Mesenchymal stem cell (in vitro differentiated cells and primary cell): Measurements from ENCODE around the gene BTNL2.
A peak's percentile ranks its signal among the peaks of the same experiment; 100 is the strongest.

Source experiments
- DNase-seq: peaks from one replicate; pipeline ENCODE4 v3.0.0-alpha.2; 2013
- H2AFZ ChIP-seq: one replicate; pipeline ENCODE4 v1.6.1; 2013; ENCODE audit warnings: low read depth, mild to moderate bottlenecking, control low read depth, inconsistent platforms, low read length, moderate library complexity
- H2AK5ac ChIP-seq: 2 replicates; pipeline ENCODE4 v1.6.1; 2013; ENCODE audit warnings: low read length, moderate library complexity, mild to moderate bottlenecking, inconsistent platforms; ENCODE audit not compliant: severe bottlenecking
- H2BK120ac ChIP-seq: one replicate; pipeline ENCODE4 v1.6.1; 2013; ENCODE audit warnings: low read depth, mild to moderate bottlenecking, inconsistent platforms, low read length, moderate library complexity
- H2BK12ac ChIP-seq, 2 experiments: one replicate each; pipeline ENCODE4 v1.6.1; 2013; ENCODE audit warnings: inconsistent platforms in 2 of 2, low read length in 2 of 2, mild to moderate bottlenecking in 2 of 2, moderate library complexity in 2 of 2, control low read depth in 1 of 2
- H2BK15ac ChIP-seq: one replicate; pipeline ENCODE4 v1.6.1; 2013; ENCODE audit warnings: mild to moderate bottlenecking, low read depth, inconsistent platforms; ENCODE audit not compliant: poor library complexity, severe bottlenecking
- H2BK5ac ChIP-seq: 2 replicates; pipeline ENCODE4 v1.6.1; 2013; ENCODE audit warnings: low read depth, mild to moderate bottlenecking, low read length, control low read depth, inconsistent platforms; ENCODE audit not compliant: poor library complexity, severe bottlenecking
- H3K14ac ChIP-seq, 2 experiments: one replicate each; pipeline ENCODE4 v1.6.1; 2013; ENCODE audit warnings: inconsistent platforms in 2 of 2, low read length in 2 of 2, control low read depth in 1 of 2, mild to moderate bottlenecking in 1 of 2, moderate library complexity in 1 of 2
- H3K18ac ChIP-seq, 2 experiments: one replicate each; pipeline ENCODE4 v1.6.1; 2013; ENCODE audit warnings: inconsistent platforms in 2 of 2, low read length in 2 of 2, control low read depth in 1 of 2, low read depth in 1 of 2, mild to moderate bottlenecking in 1 of 2
- H3K23ac ChIP-seq, 2 experiments: one replicate each; pipeline ENCODE4 v1.6.1; 2013; ENCODE audit warnings: inconsistent platforms in 2 of 2, low read length in 2 of 2, mild to moderate bottlenecking in 2 of 2, moderate library complexity in 2 of 2, control low read depth in 1 of 2
- H3K27ac ChIP-seq: 2 replicates; pipeline ENCODE4 v1.5.1; 2013; ENCODE audit warnings: mild to moderate bottlenecking, moderate library complexity, low read length, control low read depth, inconsistent platforms; ENCODE audit not compliant: poor library complexity, severe bottlenecking
- H3K27me3 ChIP-seq, 2 experiments: 2 replicates each; pipeline versions ENCODE4 v1.6.1 to v1.7.0; 2013; ENCODE audit warnings: low read length in 2 of 2, mild to moderate bottlenecking in 2 of 2, moderate library complexity in 2 of 2, control low read depth in 1 of 2, inconsistent platforms in 1 of 2; ENCODE audit not compliant: control insufficient read depth in 1 of 2, insufficient read depth in 1 of 2
- H3K36me3 ChIP-seq, 2 experiments: 2 replicates each; pipeline versions ENCODE4 v1.6.1 to v1.7.0; 2013; ENCODE audit warnings: low read length in 2 of 2, control low read depth in 1 of 2, inconsistent platforms in 1 of 2, low read depth in 1 of 2, mild to moderate bottlenecking in 1 of 2; ENCODE audit not compliant: insufficient read depth in 2 of 2, control insufficient read depth in 1 of 2
- H3K4ac ChIP-seq, 2 experiments: one replicate each; pipeline ENCODE4 v1.6.1; 2013; ENCODE audit warnings: inconsistent platforms in 2 of 2, low read length in 2 of 2, mild to moderate bottlenecking in 2 of 2, moderate library complexity in 2 of 2, control low read depth in 1 of 2, low read depth in 1 of 2
- H3K4me1 ChIP-seq: 2 replicates; pipeline ENCODE4 v1.6.1; 2013; ENCODE audit warnings: low read depth, low read length, control low read depth; ENCODE audit not compliant: control insufficient read depth, insufficient read depth
- H3K4me2 ChIP-seq: 2 replicates; pipeline ENCODE4 v1.6.1; 2013; ENCODE audit warnings: low read length, mild to moderate bottlenecking, inconsistent platforms; ENCODE audit not compliant: poor library complexity, severe bottlenecking
- H3K4me3 ChIP-seq, 2 experiments: 2 replicates each; pipeline versions ENCODE4 v1.5.1 to v1.7.0; 2013; ENCODE audit warnings: low read length in 2 of 2, mild to moderate bottlenecking in 2 of 2, control low read depth in 1 of 2, low read depth in 1 of 2; ENCODE audit not compliant: insufficient read depth in 1 of 2
- H3K79me1 ChIP-seq: replicated peaks from 2 replicates; pipeline ENCODE4 v1.6.1; 2013; ENCODE audit warnings: mild to moderate bottlenecking, control low read depth, low read length, inconsistent platforms; ENCODE audit not compliant: poor library complexity, severe bottlenecking
- H3K9ac ChIP-seq: 2 replicates; pipeline ENCODE4 v1.7.0; 2013; ENCODE audit warnings: mild to moderate bottlenecking, low read length, moderate library complexity
- H3K9me3 ChIP-seq: 2 replicates; pipeline ENCODE4 v1.7.0; 2013; ENCODE audit warnings: mild to moderate bottlenecking, low read length; ENCODE audit not compliant: control insufficient read depth
- H4K8ac ChIP-seq: one replicate; pipeline ENCODE4 v1.6.1; 2013; ENCODE audit warnings: inconsistent platforms, mild to moderate bottlenecking, low read length, moderate library complexity
- H4K91ac ChIP-seq: one replicate; pipeline ENCODE4 v1.6.1; 2013; ENCODE audit warnings: mild to moderate bottlenecking, low read length, inconsistent platforms
- WGBS: methylation state at CpG from one replicate; pipeline ENCODE4 v1.1.7; 2013; ENCODE audit warnings: mixed read lengths; 5-methylcytosine and 5-hydroxymethylcytosine counted together

Gene BTNL2

DNA sequence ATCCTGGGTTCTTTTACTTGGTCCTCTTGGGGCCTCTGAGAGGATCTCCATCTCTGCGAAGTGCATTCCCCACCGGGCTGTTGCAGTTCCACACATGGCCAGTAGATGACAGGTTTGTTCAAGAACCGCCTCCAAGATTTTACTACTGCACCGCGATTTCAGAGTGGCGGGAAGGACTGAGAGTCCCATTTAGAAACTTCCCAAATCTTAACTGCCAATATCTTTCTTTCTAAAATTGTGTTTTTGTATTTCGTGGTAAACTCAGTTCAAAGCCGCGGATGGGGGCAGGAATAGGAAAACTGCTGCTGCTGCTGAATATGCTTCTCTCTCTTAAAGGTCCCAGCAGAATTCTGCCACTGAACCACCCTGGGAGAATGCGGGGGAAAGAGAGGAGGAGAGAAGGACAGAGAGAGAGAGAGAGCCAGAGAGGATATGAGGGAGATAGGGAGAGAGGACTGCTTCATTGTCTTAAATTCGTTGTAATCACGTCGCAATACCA is 8.6 kb upstream of the BTNL2 start:
- H3K23ac ChIP-seq = no peak overlapping the region
- WGBS = 3% methylated on average over 9 of the region's 13 CpGs
- H3K4me3 ChIP-seq = peak overlapping the region in 1 of 2 experiments; percentile 1
- no peaks in the 10 kb centered on the region for H3K4me1 ChIP-seq
- no peaks in the 10 kb centered on the region for H3K36me3 ChIP-seq
- no peak overlapping the region for H3K4me2 ChIP-seq
- H2BK120ac ChIP-seq = no peak overlapping the region
- DNase-seq = peak; percentile 74
- H2BK12ac ChIP-seq = no peak overlapping the region
- peak overlapping the region; percentile 50 for H3K9ac ChIP-seq
- no peaks in the 10 kb centered on the region for H3K79me1 ChIP-seq
- H3K4ac ChIP-seq = no peak overlapping the region
- no peak overlapping the region for H2AK5ac ChIP-seq
- no peak overlapping the region for H4K91ac ChIP-seq
- H3K9me3 ChIP-seq = no peaks in the 10 kb centered on the region
- H3K27ac ChIP-seq = no peak overlapping the region
- H3K18ac ChIP-seq = no peak overlapping the region
- no peak overlapping the region for H2BK5ac ChIP-seq
- H4K8ac ChIP-seq = no peak overlapping the region
- H3K14ac ChIP-seq = no peak overlapping the region
- no peak overlapping the region for H2AFZ ChIP-seq
- no peak overlapping the region for H2BK15ac ChIP-seq
- peaks cover 46 to 86% of the 10 kb centered on the region in 2 experiments for H3K27me3 ChIP-seq

DNA sequence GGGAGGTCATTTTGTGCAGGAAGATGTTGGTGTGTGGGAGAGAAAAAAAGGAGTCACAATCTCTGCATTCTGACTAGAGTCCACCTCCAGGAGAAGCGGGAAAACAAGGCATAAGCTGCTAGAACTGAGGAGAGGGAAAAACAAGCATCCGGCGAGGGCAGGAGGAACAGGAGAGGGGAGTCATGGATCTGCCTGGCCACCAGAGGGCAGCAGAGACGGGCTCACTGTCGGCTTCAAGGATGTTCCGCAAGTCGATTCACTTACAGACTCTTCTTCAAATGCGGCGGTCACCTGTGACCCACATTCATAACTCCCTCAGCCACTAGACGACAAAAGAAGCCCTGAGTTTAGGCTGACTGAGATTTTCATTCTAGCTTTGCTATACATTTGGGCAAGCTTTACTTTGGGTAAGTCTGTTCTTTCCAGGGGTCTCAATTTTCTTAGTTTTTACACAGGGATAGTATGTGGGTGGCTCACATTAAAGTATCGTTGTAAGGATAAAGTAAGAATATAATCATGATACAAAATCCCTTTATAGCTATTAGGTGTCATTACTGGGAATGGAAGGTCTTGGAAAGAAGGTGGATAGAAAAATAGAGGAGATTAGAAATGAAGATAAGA is 6.6 kb upstream of the BTNL2 start:
- 3% methylated on average over 9 of the region's 11 CpGs for WGBS
- no peak overlapping the region for H2AK5ac ChIP-seq
- H3K14ac ChIP-seq = no peak overlapping the region
- H3K23ac ChIP-seq = no peak overlapping the region
- no peak overlapping the region for H3K9ac ChIP-seq
- no peak overlapping the region for H2BK15ac ChIP-seq
- H3K79me1 ChIP-seq = no peaks in the 10 kb centered on the region
- H2AFZ ChIP-seq = no peak overlapping the region
- no peak overlapping the region for H2BK120ac ChIP-seq
- no peak overlapping the region for H3K18ac ChIP-seq
- peaks cover 37 to 74% of the 10 kb centered on the region in 2 experiments for H3K27me3 ChIP-seq
- H3K27ac ChIP-seq = no peak overlapping the region
- peak; percentile 60 for DNase-seq
- no peak overlapping the region for H2BK12ac ChIP-seq
- H2BK5ac ChIP-seq = no peak overlapping the region
- no peaks in the 10 kb centered on the region for H3K9me3 ChIP-seq
- no peaks in the 10 kb centered on the region for H3K36me3 ChIP-seq
- H3K4me3 ChIP-seq = no peak overlapping the region
- H3K4me2 ChIP-seq = no peak overlapping the region
- no peaks in the 10 kb centered on the region for H3K4me1 ChIP-seq
- H4K8ac ChIP-seq = no peak overlapping the region
- H4K91ac ChIP-seq = no peak overlapping the region
- no peak overlapping the region for H3K4ac ChIP-seq

DNA sequence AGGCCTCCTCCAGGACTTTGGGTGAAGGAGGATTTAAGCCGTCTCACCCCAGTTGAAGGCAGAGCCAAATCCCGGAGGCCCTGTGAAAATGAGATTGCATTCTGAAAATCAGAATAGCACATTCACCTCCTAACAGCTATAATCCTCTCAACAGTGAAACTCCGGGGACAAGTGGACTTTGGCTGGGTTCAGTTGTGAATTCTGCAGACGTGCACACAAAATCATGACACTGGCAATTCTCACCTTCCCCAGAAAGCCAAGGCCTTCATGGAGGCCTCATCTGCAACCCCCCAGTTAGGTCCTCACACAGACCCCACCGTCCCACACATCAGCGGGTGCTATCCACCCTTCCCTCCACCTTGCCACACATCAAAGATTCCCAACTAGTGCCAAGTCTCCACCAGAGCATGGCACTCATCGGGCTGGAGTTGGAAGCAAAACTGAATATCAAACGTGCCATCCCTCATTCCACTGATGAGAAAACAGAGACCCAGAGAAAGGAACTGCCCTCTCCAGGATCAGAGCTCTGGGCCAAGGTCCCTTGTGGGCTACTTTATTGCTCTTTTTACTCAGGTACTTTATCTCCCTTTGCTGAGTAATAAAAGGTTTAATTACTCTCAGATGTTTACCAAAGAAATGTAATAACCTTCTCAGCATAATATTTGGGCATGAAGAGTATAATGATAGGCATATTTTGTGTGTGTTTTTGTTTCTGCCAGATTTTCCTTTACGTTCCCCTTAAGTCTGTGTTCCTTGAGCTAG is 4.8 kb upstream of the BTNL2 start:
- Histone ChIP-seq H2BK15ac (no peak overlapping the region), H3K4me2 (no peak overlapping the region), H4K91ac (no peak overlapping the region), H3K4me3 (no peak overlapping the region), H3K18ac (no peak overlapping the region), H3K27ac (no peak overlapping the region), H3K79me1 (no peaks in the 10 kb centered on the region), H3K4ac (no peak overlapping the region), H4K8ac (no peak overlapping the region), H3K9me3 (no peaks in the 10 kb centered on the region), H2AFZ (peak overlapping the region; percentile 24), H2BK12ac (no peak overlapping the region), H2AK5ac (no peak overlapping the region), H3K27me3 (peaks cover 47 to 77% of the 10 kb centered on the region in 2 experiments), H3K4me1 (no peaks in the 10 kb centered on the region), H2BK5ac (no peak overlapping the region), H3K14ac (no peak overlapping the region), H3K9ac (no peak overlapping the region), H3K23ac (no peak overlapping the region), H2BK120ac (no peak overlapping the region), H3K36me3 (no peaks in the 10 kb centered on the region)
- 69% methylated on average over 9 of the region's 9 CpGs for WGBS
- no peak for DNase-seq

DNA sequence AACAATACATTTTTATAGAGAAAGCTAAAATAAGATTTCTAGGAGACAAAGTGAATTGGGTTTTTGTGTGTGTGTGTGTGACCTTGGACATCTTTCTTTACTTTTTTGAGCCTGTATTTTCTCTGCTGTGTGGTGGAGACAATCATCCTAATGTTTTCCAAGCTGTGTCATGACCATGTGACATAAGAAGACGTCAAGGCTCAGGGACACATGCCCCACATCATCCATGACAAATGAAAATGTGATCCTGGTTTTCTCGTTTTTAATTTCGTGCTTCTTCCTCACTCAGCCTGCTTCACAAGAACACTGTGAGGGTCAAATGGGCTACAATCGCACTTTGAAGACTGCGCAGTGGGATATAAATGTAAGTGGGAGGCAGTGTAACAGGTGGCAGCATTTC is 3.9 kb upstream of the BTNL2 start:
- no peak for DNase-seq
- Histone ChIP-seq H3K4me3 (no peak overlapping the region), H2BK15ac (no peak overlapping the region), H4K91ac (no peak overlapping the region), H3K14ac (no peak overlapping the region), H3K79me1 (no peaks in the 10 kb centered on the region), H2AK5ac (no peak overlapping the region), H2BK5ac (no peak overlapping the region), H2BK120ac (no peak overlapping the region), H3K18ac (no peak overlapping the region), H3K9ac (no peak overlapping the region), H3K23ac (no peak overlapping the region), H3K27ac (no peak overlapping the region), H3K4ac (no peak overlapping the region), H3K9me3 (no peaks in the 10 kb centered on the region), H3K27me3 (peaks cover 46 to 77% of the 10 kb centered on the region in 2 experiments), H2BK12ac (no peak overlapping the region), H3K36me3 (no peaks in the 10 kb centered on the region), H2AFZ (no peak overlapping the region), H4K8ac (no peak overlapping the region), H3K4me2 (no peak overlapping the region), H3K4me1 (no peaks in the 10 kb centered on the region)
- 38% methylated on average over 5 of the region's 5 CpGs for WGBS
